Endometrium (tissue), 2 donors: Measurements from ENCODE around the gene CDH13.

Source experiments
- FAIRE-seq: peaks from 2 replicates; lab custom pipeline; 2012; peaks lifted over from hg19 to GRCh38; lab: Jason Lieb, UNC
- donor health status: control.
- donor health status: control.

Gene CDH13

GRCh38 chr16:83723244-83723643 is 1096.5 kb downstream of the CDH13 start:
- no peak for FAIRE-seq

DNA sequence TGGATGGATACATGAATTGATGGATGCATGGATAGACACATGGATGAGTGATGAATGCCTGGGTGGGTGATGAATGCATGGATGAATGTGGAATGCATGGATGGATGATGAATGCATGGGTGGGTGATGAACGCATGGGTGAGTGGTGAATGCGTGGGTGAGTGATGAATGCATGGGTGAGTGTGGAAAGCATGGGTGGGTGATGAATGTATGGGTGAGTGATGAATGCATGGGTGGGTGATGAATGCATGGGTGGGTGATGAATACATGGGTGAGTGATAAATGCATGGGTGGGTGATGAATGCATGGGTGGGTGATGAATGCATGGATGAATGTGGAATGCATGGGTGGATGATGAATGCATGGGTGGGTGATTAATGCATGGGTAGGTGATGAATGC is 1097.1 kb downstream of the CDH13 start:
- FAIRE-seq, result no peak

- FAIRE-seq, result no peak
Observed at GRCh38 chr16:83724585-83724984, 1097.8 kb downstream of the CDH13 start.

GRCh38 chr16:83725313-83725712 is 1098.5 kb downstream of the CDH13 start:
- FAIRE-seq, result no peak

GRCh38 chr16:83727018-83727417 is 1100.2 kb downstream of the CDH13 start:
- no peak for FAIRE-seq

DNA sequence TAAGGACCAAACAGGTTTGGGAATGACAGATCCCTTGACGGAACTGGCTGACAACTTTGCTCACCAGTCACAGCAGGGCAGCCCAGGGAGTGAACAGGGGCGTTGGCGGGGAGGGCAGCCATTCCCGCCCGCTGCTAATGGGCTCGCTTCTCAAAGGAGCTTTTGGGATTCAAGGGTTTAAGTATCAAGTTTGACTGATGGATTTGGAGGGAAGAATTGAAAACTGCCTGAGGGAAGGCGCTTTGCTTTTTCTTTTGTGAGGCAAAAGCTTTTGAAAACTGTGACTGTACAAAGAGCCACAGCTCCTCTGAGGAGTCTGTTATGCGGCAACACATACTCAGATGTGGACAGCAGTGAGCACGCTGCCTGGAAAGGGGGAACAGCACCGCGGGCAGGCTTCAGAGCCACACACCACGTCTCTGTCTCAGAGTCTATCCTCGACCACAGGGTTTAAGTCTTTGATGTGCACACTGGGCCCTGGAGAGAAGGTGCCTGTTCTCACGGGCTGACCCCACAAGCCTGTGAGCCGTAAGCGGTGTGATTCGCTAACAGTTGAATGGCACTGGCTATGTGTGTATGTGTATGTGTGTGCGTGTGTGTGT is 1101.1 kb downstream of the CDH13 start:
- FAIRE-seq, result no peak

DNA sequence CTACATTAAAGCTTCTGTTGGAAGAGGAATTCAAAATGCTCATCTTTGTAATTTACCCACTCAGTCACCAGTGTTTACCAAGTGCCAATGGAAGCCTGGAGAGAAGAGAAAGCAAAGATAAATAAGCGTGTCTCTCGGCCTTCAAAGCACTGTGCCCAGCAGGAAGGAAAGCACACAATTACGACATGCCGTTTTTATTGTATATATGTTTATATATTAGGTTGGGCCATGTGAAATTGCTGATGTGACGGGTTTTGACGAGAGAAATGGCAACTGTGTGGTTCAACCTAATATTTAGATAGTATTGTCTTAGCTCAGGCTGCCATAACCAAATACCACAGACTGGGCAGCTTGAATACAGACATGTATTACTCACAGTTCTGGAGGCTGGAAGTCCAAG is 1101.7 kb downstream of the CDH13 start:
- no peak for FAIRE-seq

DNA sequence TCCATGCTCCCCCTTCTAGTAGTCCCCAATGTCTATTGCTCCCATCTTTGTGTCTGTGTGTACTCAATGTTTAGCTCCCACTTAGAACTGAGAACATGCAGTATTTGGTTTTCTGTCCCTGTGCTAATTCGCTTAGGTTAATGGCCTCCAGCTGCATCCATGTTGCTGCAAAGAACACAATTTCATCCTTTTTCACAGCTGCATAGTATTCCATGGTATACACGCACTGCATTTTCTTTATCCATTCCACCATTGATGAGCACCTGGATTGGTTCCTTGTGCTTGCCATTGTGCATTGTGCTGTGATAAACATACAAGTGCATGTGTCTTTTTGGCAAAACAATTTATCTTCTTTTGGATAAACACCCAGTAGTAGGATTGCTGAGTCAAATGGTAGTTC is 1104.0 kb downstream of the CDH13 start:
- no peak for FAIRE-seq

DNA sequence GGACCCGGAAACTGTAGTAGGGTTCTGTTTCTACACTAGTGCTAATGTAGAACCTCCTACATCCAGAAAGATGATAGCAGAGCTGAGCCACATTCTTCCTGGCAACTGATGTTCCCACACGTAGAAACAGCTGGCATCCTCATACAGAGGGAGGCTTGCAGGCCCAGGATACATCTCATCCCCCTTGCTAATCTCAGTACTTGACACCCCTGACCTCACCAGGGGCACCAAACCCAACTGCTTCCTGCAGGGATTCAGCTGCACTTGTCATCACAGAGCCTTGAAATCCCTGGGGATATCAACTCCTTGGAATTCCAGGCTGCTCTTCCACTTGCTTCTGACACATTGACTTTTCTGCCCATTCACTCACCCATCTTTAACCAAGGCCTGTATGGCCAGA is 1105.8 kb downstream of the CDH13 start:
- FAIRE-seq, result no peak

DNA sequence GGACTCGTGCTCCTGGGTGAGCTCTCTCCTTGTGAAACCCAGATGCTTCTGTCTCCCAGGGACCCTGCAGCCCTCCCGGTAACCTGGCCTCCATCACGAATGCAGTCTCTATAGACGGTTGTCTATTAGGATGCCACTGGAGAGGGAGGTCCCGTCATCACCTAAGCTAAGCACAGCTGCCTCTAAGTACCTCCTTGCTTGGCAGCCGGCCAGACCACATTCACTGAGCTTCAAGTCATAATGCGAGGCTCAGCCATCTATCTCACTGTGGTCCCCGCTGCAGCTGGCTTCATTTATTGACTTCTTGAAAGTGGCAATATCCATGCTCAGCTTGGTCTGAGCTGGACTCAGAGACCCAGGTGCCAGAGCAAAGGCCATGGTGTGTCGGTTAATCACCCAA is 1106.5 kb downstream of the CDH13 start:
- no peak for FAIRE-seq

DNA sequence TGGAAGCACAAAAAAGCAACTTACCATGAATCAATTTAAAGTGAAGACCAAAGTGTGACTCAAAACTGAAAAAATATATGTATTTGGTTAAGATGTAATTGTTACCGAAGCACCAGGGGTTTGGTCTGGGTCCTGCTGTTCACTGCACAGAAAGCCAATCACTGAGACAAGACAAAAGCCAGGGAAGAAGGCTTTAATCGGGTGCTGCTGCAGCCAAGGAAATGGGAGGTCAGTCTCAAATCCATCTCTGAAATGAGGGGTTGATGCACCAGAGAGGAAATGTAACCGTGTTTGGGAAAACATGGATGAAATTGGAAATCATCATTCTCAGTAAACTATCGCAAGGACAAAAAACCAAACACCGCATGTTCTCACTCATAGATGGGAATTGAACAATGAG is 1107.4 kb downstream of the CDH13 start:
- no peak for FAIRE-seq

- no peak for FAIRE-seq
Observed at GRCh38 chr16:83737729-83738354, 1111.1 kb downstream of the CDH13 start.

DNA sequence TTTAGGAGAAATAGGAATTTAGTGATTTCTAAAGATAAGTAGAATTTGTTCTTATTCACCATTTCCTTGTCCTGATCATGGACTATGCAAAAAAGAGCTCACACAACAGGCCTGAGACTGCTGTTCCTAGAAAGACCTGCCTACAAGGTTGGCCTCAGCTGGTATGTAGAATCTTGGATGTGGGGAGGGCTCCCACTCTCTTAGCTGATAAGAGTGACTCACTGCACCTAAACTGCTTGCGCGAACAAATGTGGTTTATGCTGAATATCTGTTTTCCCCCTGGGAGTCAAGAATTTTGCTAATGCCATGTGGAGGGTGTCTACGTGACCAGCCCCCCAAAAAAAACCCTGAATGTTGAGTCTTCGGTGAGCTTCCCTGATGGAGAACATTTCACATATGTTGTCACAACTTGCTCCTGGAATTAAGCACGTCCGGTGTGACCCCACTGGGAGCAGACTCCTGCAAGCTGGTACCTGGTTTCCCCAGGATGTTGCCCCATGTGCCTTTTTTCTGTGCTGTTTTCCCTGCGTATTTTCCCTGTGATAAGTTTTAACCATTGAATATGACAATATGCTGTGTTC is 1112.2 kb downstream of the CDH13 start:
- no peak for FAIRE-seq

- FAIRE-seq, result no peak
Observed at GRCh38 chr16:83742124-83742899, 1115.5 kb downstream of the CDH13 start.

- no peak for FAIRE-seq
Observed at GRCh38 chr16:83743241-83743640, 1116.5 kb downstream of the CDH13 start.

GRCh38 chr16:83743720-83744119 is 1117.0 kb downstream of the CDH13 start:
- no peak for FAIRE-seq

DNA sequence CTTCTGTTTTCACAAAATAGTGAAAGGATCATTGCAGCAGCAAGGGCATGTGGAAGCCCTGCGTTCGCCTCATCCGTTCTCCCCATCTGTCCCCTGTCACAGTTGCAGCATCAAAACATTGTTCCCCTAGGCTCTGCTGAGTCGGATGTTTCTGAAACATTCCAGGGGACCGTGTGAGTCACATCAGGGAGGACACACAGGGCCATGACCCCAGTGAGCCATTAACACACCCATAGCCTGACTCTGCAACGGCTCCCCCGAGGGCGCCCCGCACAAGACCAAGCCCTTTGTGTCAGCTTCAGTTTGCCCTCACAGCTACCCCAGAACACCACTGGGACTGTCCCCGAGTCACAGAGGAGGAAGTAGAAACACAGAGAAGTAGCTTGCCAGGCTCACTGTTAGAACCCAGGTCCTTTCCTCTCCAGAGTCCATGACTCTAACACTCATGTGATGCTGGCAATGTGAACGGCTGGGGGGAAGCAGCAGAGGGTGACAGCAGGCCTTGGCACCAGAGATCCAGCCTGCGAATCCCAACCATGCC is 1117.7 kb downstream of the CDH13 start:
- FAIRE-seq, result no peak

GRCh38 chr16:83746611-83747010 is 1119.8 kb downstream of the CDH13 start:
- no peak for FAIRE-seq

DNA sequence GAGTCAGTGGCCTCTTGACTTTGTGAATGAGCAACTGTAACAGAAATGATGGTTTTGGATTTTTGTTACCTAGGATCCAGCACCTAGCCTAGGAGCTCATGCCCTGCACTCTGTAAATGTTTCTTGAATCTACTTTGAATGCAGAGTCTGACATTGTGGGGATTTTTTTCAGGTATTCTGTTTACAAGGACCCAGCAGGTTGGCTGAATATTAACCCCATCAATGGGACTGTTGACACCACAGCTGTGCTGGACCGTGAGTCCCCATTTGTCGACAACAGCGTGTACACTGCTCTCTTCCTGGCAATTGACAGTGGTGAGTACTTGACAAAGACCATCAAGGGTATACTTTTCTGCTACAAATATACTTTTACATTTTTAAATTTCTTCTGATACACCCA is 1121.2 kb downstream of the CDH13 start:
- FAIRE-seq, result no peak

DNA sequence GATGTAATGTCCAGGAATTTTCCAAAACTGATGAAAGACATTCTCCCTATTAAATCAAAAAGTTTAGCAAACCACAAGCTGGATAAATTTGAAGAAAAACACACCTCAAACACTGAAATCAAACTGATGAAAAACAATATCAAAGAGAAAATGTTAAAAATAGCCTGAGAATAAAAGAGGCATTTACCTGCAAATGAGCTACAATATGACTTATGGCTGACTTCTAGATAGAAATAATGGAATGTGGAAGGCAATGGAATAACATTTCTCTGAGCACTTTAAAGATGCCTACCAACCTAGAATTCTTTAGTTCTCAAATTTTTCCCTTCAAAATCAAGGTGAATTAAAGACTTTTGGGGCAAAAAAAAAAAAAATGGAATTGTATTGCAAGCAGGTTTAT is 1128.6 kb downstream of the CDH13 start:
- FAIRE-seq, result no peak

- FAIRE-seq, result no peak
Observed at GRCh38 chr16:83762141-83762991, 1135.6 kb downstream of the CDH13 start.

GRCh38 chr16:83762992-83763358 is 1136.2 kb downstream of the CDH13 start:
- no peak for FAIRE-seq
